Effector memory CD4-positive, alpha-beta T cell (primary cell): Measurements from ENCODE around the gene DISP3.

Experiments used
- DNase-seq, 3 donors: peaks; one replicate each; pipeline ENCODE4 v3.0.0-alpha.2; 2020
- H3K27ac ChIP-seq: 2 replicates; pipeline ENCODE4 v1.7.0; 2013; ENCODE audit warnings: mild to moderate bottlenecking, low read length, moderate library complexity; ENCODE audit not compliant: insufficient read depth, poor library complexity, severe bottlenecking
- H3K27me3 ChIP-seq: replicated peaks from 2 replicates; pipeline ENCODE4 v1.7.0; 2013; ENCODE audit warnings: mild to moderate bottlenecking, low read length; ENCODE audit not compliant: insufficient read depth, control insufficient read depth, poor library complexity, severe bottlenecking
- H3K36me3 ChIP-seq: 2 replicates; pipeline ENCODE4 v1.7.0; 2013; ENCODE audit warnings: mild to moderate bottlenecking, low read length, moderate library complexity; ENCODE audit not compliant: control insufficient read depth, insufficient read depth
- H3K4me1 ChIP-seq: 2 replicates; pipeline ENCODE4 v1.7.0; 2013; ENCODE audit warnings: low read length, mild to moderate bottlenecking; ENCODE audit not compliant: control insufficient read depth, insufficient read depth, poor library complexity, severe bottlenecking
- H3K4me3 ChIP-seq: 2 replicates; pipeline ENCODE4 v1.7.0; 2013; ENCODE audit warnings: low read length, low read depth, mild to moderate bottlenecking; ENCODE audit not compliant: insufficient read depth, poor library complexity, severe bottlenecking
- H3K9me3 ChIP-seq: 2 replicates; pipeline ENCODE4 v1.7.0; 2013; ENCODE audit warnings: mild to moderate bottlenecking, low read length, moderate library complexity; ENCODE audit not compliant: control insufficient read depth

DISP3 gene

GRCh38 chr1:11526071-11526895 is 47.3 kb downstream of the DISP3 start:
- H3K9me3 ChIP-seq: no peaks in the 10 kb centered on the region
- no peaks in the 10 kb centered on the region for H3K36me3 ChIP-seq
- no peak for DNase-seq
- no peaks in the 10 kb centered on the region for H3K4me1 ChIP-seq
- H3K4me3 ChIP-seq: no peak overlapping the region
- no peak overlapping the region for H3K27ac ChIP-seq
- H3K27me3 ChIP-seq: no peaks in the 10 kb centered on the region

- H3K9me3 ChIP-seq: no peaks in the 10 kb centered on the region
- no peaks in the 10 kb centered on the region for H3K4me1 ChIP-seq
- H3K27ac ChIP-seq: no peak overlapping the region
- H3K36me3 ChIP-seq: no peaks in the 10 kb centered on the region
- H3K4me3 ChIP-seq: no peak overlapping the region
- DNase-seq: no peak
- no peaks in the 10 kb centered on the region for H3K27me3 ChIP-seq
These were observed 48.8 kb downstream of the DISP3 start for GRCh38 chr1:11527541-11528452.

DNA sequence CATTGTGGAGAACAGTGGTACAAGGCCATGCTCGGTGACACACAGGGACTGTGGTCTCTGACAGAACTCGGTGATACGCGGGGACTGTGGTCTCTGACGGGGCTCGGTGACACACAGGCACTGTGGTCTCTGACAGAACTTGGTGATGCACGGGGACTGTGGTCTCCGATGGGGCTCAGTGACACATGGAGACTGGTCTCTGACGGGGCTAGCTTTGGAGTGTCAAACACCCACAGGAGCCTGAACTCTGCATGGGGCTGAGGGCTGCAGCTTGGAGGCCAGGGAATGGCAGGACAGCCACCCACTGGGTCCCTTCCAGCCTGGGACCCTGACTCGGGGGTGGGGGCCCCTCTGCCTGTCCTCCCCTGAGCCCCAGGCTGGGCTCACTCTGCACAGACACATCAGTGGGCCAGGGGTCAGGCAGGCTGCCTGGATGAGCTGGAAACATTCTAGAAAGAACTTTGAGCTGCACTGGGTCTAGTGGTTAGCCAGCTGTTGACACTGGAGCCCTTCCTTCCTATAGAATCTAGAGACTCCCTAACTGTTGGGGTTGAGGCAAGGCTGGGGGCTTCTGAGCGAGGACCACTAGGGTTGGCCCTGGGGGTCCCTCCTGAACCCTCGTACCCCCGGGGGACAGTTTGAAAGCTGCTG is 49.8 kb downstream of the DISP3 start:
- H3K9me3 ChIP-seq: no peaks in the 10 kb centered on the region
- no peak overlapping the region for H3K27ac ChIP-seq
- DNase-seq: no peak
- H3K27me3 ChIP-seq: no peaks in the 10 kb centered on the region
- H3K36me3 ChIP-seq: no peaks in the 10 kb centered on the region
- H3K4me3 ChIP-seq: no peak overlapping the region
- no peaks in the 10 kb centered on the region for H3K4me1 ChIP-seq

- Histone ChIP-seq H3K27me3 (no peaks in the 10 kb centered on the region), H3K4me3 (no peak overlapping the region), H3K4me1 (no peaks in the 10 kb centered on the region), H3K36me3 (no peaks in the 10 kb centered on the region), H3K9me3 (no peaks in the 10 kb centered on the region), H3K27ac (no peak overlapping the region)
- DNase-seq: no peak
These were observed 50.4 kb downstream of the DISP3 start for GRCh38 chr1:11529330-11529729.

DNA sequence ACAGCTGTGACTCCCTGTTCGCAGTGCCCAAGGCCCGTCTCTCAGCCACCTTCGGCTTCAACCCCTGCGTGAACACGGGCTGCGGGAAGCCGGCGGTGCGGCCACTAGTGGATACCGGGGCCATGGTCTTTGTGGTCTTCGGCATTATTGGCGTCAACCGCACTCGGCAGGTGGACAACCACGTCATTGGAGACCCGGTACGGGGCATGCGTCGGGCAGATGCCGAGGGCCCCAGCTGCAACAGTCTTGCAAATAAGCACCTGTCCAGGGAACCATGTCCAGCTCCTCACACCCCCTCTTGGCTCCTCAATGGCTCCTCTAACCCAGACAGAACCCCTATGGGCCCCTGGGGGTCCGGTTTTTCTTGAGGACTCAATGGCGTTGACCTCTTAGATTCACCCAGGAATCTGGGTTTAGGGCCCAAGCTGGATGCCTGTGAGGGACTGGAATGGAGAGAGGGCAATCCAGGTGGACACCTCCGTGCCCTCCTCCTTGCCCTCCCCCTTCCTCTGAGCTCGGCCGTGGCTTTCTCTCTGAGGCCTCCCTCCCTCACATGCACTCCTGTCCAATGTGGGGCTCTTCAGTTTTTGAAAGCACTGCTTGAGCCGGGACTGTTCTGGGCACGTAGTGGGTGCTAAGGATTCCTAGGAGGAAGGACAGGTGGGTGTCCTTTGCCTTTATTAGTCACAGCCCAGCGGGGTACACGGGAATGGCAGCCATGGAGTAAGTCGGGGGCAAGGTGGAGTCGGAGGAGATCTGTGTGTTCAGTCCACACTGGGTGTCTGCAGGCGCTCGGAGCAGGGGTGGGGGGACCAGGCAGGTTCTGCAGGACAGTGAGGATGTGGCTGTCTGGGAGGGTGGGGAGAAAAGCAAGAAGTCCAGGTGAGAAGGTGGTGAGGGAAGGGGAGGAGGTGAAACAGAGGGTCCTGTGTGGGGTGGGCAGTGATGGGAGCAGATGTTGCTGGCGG is 51.1 kb downstream of the DISP3 start:
- no peaks in the 10 kb centered on the region for H3K9me3 ChIP-seq
- H3K4me3 ChIP-seq: no peak overlapping the region
- H3K36me3 ChIP-seq: no peaks in the 10 kb centered on the region
- DNase-seq: no peak
- no peak overlapping the region for H3K27ac ChIP-seq
- no peaks in the 10 kb centered on the region for H3K27me3 ChIP-seq
- no peaks in the 10 kb centered on the region for H3K4me1 ChIP-seq

- Histone ChIP-seq H3K4me3 (no peak overlapping the region), H3K9me3 (no peaks in the 10 kb centered on the region), H3K27me3 (no peaks in the 10 kb centered on the region), H3K27ac (no peak overlapping the region), H3K4me1 (no peaks in the 10 kb centered on the region), H3K36me3 (no peaks in the 10 kb centered on the region)
- DNase-seq: no peak
These were observed 51.9 kb downstream of the DISP3 start for GRCh38 chr1:11530731-11531311.

- Histone ChIP-seq H3K27me3 (no peaks in the 10 kb centered on the region), H3K4me3 (no peak overlapping the region), H3K9me3 (no peaks in the 10 kb centered on the region), H3K36me3 (no peaks in the 10 kb centered on the region), H3K4me1 (no peaks in the 10 kb centered on the region), H3K27ac (no peak overlapping the region)
- DNase-seq: no peak
These were observed 52.4 kb downstream of the DISP3 start for GRCh38 chr1:11531314-11531870.

- no peaks in the 10 kb centered on the region for H3K27me3 ChIP-seq
- H3K9me3 ChIP-seq: no peaks in the 10 kb centered on the region
- H3K36me3 ChIP-seq: no peaks in the 10 kb centered on the region
- no peaks in the 10 kb centered on the region for H3K4me1 ChIP-seq
- no peak overlapping the region for H3K27ac ChIP-seq
- no peak for DNase-seq
- H3K4me3 ChIP-seq: no peak overlapping the region
These were observed 53.0 kb downstream of the DISP3 start for GRCh38 chr1:11531943-11532342.
